B cell (primary cell): ENCODE data around the gene IL3RA. TPM values are rescaled to one million over a fixed set of nuclear protein-coding genes. Genes with fewer than 3 reads are reported as not detected.

Experiments used
- ATAC-seq: fragments of 200-7000 bp; cut with Tn5 transposase; one replicate; pipeline ENCODE4 v1.10.0; 2021; ENCODE audit warnings: low read depth, mild to moderate bottlenecking, moderate number of reproducible peaks, moderate library complexity
- CTCF ChIA-PET: fragments of 350-600 bp; sonication (Branson Sonifier 250); formaldehyde crosslinking; loops from one replicate; lab custom pipeline; 2021; ENCODE audit warnings: antibody characterized with exemption, inconsistent platforms; lab: Charles Lee
- POLR2A ChIA-PET: fragments of 350-600 bp; sonication (Branson Sonifier 250); formaldehyde crosslinking; loops from one replicate; lab custom pipeline; 2021; ENCODE audit warnings: antibody characterized with exemption; lab: Charles Lee
- DNase-seq: peaks from one replicate; pipeline ENCODE4 v3.0.0; 2013
- H2AFZ ChIP-seq: 2 replicates; pipeline ENCODE4 v1.6.1; 2012; ENCODE audit warnings: mild to moderate bottlenecking, low read depth, low read length; ENCODE audit not compliant: insufficient read depth, poor library complexity, severe bottlenecking
- H3K27ac ChIP-seq, 2 donors: 1 replicate in 1 of 2; 2 replicates in 1 of 2; pipeline ENCODE4 v1.5.1; 2012 to 2013; ENCODE audit warnings: low read length in 2 of 2, mild to moderate bottlenecking in 2 of 2, moderate library complexity in 1 of 2
- H3K27me3 ChIP-seq, 4 experiments: fragments of 200-600 bp in 1 of 4; sonication (generic) in 1 of 4; replicated peaks in 1 of 4; 1 replicate in 2 of 4; 2 replicates in 2 of 4; pipeline versions ENCODE4 v1.6.1 to v1.7.0; 2013 to 2016; ENCODE audit warnings: low read length in 3 of 4, mild to moderate bottlenecking in 2 of 4, mixed read lengths in 1 of 4, moderate library complexity in 1 of 4; ENCODE audit not compliant: insufficient read depth in 4 of 4, control insufficient read depth in 3 of 4; ENCODE audit errors: control extremely low read depth in 1 of 4
- H3K36me3 ChIP-seq, 2 experiments: replicated peaks in 1 of 2; 1 replicate in 1 of 2; 2 replicates in 1 of 2; pipeline versions ENCODE4 v1.6.1 to v1.7.1; 2013; ENCODE audit warnings: low read length in 1 of 2; ENCODE audit not compliant: insufficient read depth in 2 of 2, control insufficient read depth in 1 of 2; ENCODE audit errors: control extremely low read depth in 1 of 2, extremely low read depth in 1 of 2
- H3K4me1 ChIP-seq, 2 donors: fragments of 200-600 bp in 1 of 2; sonication (generic) in 1 of 2; 1 replicate in 1 of 2; 2 replicates in 1 of 2; pipeline versions ENCODE4 v1.5.1 to v1.6.1; 2013 to 2017; ENCODE audit warnings: low read length in 2 of 2; ENCODE audit not compliant: control insufficient read depth in 2 of 2, insufficient read depth in 2 of 2
- H3K4me2 ChIP-seq: replicated peaks from 2 replicates; pipeline ENCODE3; 2012; ENCODE audit warnings: mild to moderate bottlenecking, low read depth, low read length; ENCODE audit not compliant: poor library complexity, severe bottlenecking
- H3K4me3 ChIP-seq, 5 experiments: fragments of 200-600 bp in 1 of 5; sonication (generic) in 1 of 5; 1 replicate in 3 of 5; 2 replicates in 2 of 5; pipeline versions ENCODE4 v1.5.1 to v1.7.0; 2011 to 2016; ENCODE audit warnings: low read length in 4 of 5, mild to moderate bottlenecking in 4 of 5, low read depth in 2 of 5, control low read depth in 1 of 5, moderate library complexity in 1 of 5; ENCODE audit not compliant: insufficient read depth in 1 of 5; ENCODE audit errors: control extremely low read depth in 1 of 5, extremely low read depth in 1 of 5
- H3K79me2 ChIP-seq: fragments of 200-600 bp; sonication (generic); one replicate; pipeline ENCODE4 v1.6.0; 2016; ENCODE audit warnings: low read length; ENCODE audit not compliant: control insufficient read depth, insufficient read depth
- H3K9ac ChIP-seq: fragments of 200-600 bp; sonication (generic); 2 replicates; pipeline ENCODE4 v1.6.1; 2017; ENCODE audit warnings: mild to moderate bottlenecking, low read length, moderate library complexity
- H3K9me3 ChIP-seq, 3 donors: one replicate each; pipeline versions ENCODE4 v1.6.1 to v1.7.1; 2013; ENCODE audit warnings: low read length in 2 of 3; ENCODE audit not compliant: control insufficient read depth in 2 of 3, insufficient read depth in 1 of 3; ENCODE audit errors: control extremely low read depth in 1 of 3
- H4K20me1 ChIP-seq: 2 replicates; pipeline ENCODE4 v1.6.0; 2012; ENCODE audit warnings: mild to moderate bottlenecking, low read length; ENCODE audit not compliant: insufficient read depth, control insufficient read depth, poor library complexity, severe bottlenecking
- H3K27ac Mint-ChIP-seq: one replicate; pipeline ENCODE4 v1.8.0; 2021; ENCODE audit warnings: mixed read lengths
- H3K27me3 Mint-ChIP-seq: one replicate; pipeline ENCODE4 v1.8.0; 2021; ENCODE audit warnings: mixed read lengths
- H3K4me1 Mint-ChIP-seq: one replicate; pipeline ENCODE4 v1.8.0; 2021; ENCODE audit warnings: mixed read lengths
- H3K4me3 Mint-ChIP-seq: one replicate; pipeline ENCODE4 v1.8.0; 2021; ENCODE audit warnings: mixed read lengths
- H3K9me3 Mint-ChIP-seq: one replicate; pipeline ENCODE4 v1.8.0; 2022; ENCODE audit warnings: mixed read lengths; ENCODE audit not compliant: insufficient read depth
- EZH2 ChIP-seq: IDR thresholded peaks from 2 replicates; pipeline ENCODE4 v1.6.1; 2012; ENCODE audit warnings: borderline replicate concordance, low read depth, mild to moderate bottlenecking, moderate library complexity, low read length; ENCODE audit not compliant: insufficient read depth, poor library complexity, severe bottlenecking
- WGBS: methylation state at CpG from one replicate; pipeline ENCODE4 v1.1.5; 2013; ENCODE audit warnings: missing lambda C conversion rate; ENCODE audit not compliant: insufficient coverage; 5-methylcytosine and 5-hydroxymethylcytosine counted together
- intact Hi-C: fragments of 100-400 bp; cut with micrococcal nuclease; formaldehyde crosslinking; loops from one replicate; pipeline ENCODE4 v1.10.0; 2022
- polyA plus RNA-seq: library from polyadenylated mRNA; depleted of rRNA; stranded (reverse); fragments of >200 nt; gene quantifications from 2 replicates; pipeline ENCODE4 v1.2.3, GENCODE V29; 2012
- total RNA-seq, 2 donors: library from RNA; stranded (reverse); fragments of 120-200 nt in 1 of 2; gene quantifications; 1 replicate in 1 of 2; 2 replicates in 1 of 2; pipeline versions ENCODE4 v1.2.3 to v1.2.4, GENCODE V29; 2013 to 2022
- TF ChIP-seq, protein P1 (sequence below): fragments of 200-600 bp; IDR thresholded peaks from one replicate; pipeline ENCODE4 v1.8.0; 2022; ENCODE audit warnings: antibody characterized with exemption, mild to moderate bottlenecking

The IL3RA gene
- total and polyA plus RNA-seq, 2 donors (not counting 1 experiment from before 2014, with no cell fraction given), result 1.6 to 31.6 TPM

DNA sequence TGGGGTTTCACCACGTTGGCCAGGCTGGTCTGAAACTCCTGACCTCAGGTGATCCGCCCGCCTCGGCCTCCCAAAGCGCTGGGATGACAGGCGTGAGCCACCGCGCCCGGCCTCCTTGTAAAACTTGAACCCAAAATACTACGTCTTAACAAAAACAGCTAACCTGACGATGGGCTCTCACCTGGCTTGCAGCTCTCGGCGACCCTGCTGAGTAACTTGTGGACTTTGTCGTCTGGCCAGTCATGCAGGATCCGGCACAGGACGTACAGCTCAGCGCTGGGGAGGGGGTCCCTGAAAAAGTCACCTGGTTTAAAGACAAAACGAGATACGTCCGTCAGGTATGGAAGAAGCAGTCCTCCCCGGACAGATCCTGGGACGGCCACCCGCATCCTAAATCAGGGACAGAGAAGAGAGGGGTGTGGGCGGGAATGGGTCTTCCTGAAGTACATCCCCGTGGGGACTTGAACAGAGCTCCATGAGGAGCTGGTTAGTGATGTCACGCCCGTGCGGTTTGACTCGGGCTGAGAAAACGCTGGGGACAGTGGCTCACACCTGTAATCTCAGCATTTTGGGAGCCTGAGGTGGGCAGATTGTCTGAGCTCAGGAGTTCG, 76.1 kb downstream of the IL3RA start:
- no peak overlapping the region for H3K9ac ChIP-seq
- intact Hi-C loops, result no loop called here
- peaks cover 0 to 5% of the 10 kb centered on the region in 2 donors for H3K4me1 ChIP-seq
- no peak for TF ChIP-seq EZH2
- TF ChIP-seq, protein P1, sequence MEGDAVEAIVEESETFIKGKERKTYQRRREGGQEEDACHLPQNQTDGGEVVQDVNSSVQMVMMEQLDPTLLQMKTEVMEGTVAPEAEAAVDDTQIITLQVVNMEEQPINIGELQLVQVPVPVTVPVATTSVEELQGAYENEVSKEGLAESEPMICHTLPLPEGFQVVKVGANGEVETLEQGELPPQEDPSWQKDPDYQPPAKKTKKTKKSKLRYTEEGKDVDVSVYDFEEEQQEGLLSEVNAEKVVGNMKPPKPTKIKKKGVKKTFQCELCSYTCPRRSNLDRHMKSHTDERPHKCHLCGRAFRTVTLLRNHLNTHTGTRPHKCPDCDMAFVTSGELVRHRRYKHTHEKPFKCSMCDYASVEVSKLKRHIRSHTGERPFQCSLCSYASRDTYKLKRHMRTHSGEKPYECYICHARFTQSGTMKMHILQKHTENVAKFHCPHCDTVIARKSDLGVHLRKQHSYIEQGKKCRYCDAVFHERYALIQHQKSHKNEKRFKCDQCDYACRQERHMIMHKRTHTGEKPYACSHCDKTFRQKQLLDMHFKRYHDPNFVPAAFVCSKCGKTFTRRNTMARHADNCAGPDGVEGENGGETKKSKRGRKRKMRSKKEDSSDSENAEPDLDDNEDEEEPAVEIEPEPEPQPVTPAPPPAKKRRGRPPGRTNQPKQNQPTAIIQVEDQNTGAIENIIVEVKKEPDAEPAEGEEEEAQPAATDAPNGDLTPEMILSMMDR, result no peak
- CTCF ChIA-PET, result no interaction called here
- H3K27me3 Mint-ChIP-seq, result no peaks in the 10 kb centered on the region
- 96% methylated on average over 28 of the region's 31 CpGs for WGBS
- no peak overlapping the region for H3K27ac Mint-ChIP-seq
- no peaks in the 10 kb centered on the region for H3K9me3 Mint-ChIP-seq
- H2AFZ ChIP-seq, result no peak overlapping the region
- H3K9me3 ChIP-seq, result peaks cover 0 to 14% (median 0%) of the 10 kb centered on the region in 3 donors
- no peak overlapping the region for H3K4me3 Mint-ChIP-seq
- no peak overlapping the region for H3K4me2 ChIP-seq
- DNase-seq (no peak), ATAC-seq (no peak)
- H3K36me3 ChIP-seq, result peaks cover 1 to 25% of the 10 kb centered on the region in 2 experiments
- H4K20me1 ChIP-seq, result no peaks in the 10 kb centered on the region
- POLR2A ChIA-PET, result no interaction called here
- no peak overlapping the region for H3K27ac ChIP-seq
- no peak overlapping the region for H3K4me3 ChIP-seq
- peaks cover 7% of the 10 kb centered on the region for H3K4me1 Mint-ChIP-seq
- no peaks in the 10 kb centered on the region for H3K79me2 ChIP-seq
- no peaks in the 10 kb centered on the region for H3K27me3 ChIP-seq

DNA sequence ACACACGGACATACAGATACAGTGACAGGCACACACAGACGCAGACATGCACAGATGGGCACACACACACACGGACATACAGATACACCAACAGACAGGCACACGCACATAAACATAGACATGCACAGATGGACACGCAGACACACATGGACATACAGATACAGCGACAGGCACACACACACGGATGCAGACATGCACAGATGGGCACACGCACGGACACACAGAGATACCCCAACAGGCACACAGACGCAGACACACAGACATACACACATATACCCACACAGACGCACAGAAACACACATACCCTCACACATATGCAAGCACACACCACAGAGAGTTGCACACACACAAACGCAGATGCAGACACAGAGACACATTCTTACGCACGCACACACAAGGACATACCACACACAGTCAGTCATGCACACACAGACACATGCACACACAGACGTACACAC, 79.8 kb downstream of the IL3RA start:
- H3K4me1 Mint-ChIP-seq, result peaks cover 2% of the 10 kb centered on the region
- Histone ChIP-seq H3K36me3 (peaks cover 1 to 37% of the 10 kb centered on the region in 2 experiments), H3K9ac (no peak overlapping the region), H4K20me1 (no peaks in the 10 kb centered on the region), H3K4me2 (no peak overlapping the region), H2AFZ (no peak overlapping the region), H3K27ac (no peak overlapping the region), H3K27me3 (no peaks in the 10 kb centered on the region), H3K4me3 (no peak overlapping the region), H3K4me1 (peaks cover 0 to 3% of the 10 kb centered on the region in 2 donors), H3K9me3 (peaks cover 0 to 42% (median 4%) of the 10 kb centered on the region in 3 donors), H3K79me2 (no peaks in the 10 kb centered on the region)
- ATAC-seq, result no peak
- H3K27ac Mint-ChIP-seq, result no peak overlapping the region
- no peak for TF ChIP-seq EZH2
- TF ChIP-seq, protein P1, result no peak
- H3K4me3 Mint-ChIP-seq, result no peak overlapping the region
- ChIA-PET POLR2A (no interaction called here), CTCF (no interaction called here)
- intact Hi-C loops, result no loop called here
- DNase-seq, result no peak
- 84% methylated on average over 15 of the region's 15 CpGs for WGBS
- no peaks in the 10 kb centered on the region for H3K27me3 Mint-ChIP-seq
- H3K9me3 Mint-ChIP-seq, result peaks cover 3% of the 10 kb centered on the region
